HG03175 (cell line): Measurements from ENCODE around the gene AKNA.
A peak's percentile ranks its signal among the peaks of the same experiment; 100 is the strongest.
"Not testable (repeated sequence)": the region's sequence is repeated elsewhere in the genome, so short reads cannot be mapped to it uniquely, and the experiment has no call there.

Source experiments
- ATAC-seq: cut with Tn5 transposase; IDR thresholded peaks from one replicate; pipeline ENCODE4 v1.9.1; 2021; ENCODE audit warnings: mild to moderate bottlenecking, moderate library complexity; ENCODE audit not compliant: unreplicated experiment

AKNA gene

GRCh38 chr9:114341991-114342390 is 45.8 kb downstream of the AKNA start:
- ATAC-seq, result no peak

GRCh38 chr9:114341152-114341830 is 46.5 kb downstream of the AKNA start:
- ATAC-seq, result no peak

- peak; percentile 70 for ATAC-seq
These were observed 48.5 kb downstream of the AKNA start for GRCh38 chr9:114339130-114339908.

- no peak for ATAC-seq
These were observed 49.6 kb downstream of the AKNA start for GRCh38 chr9:114338187-114338586.

- no peak for ATAC-seq
These were observed 50.9 kb downstream of the AKNA start for GRCh38 chr9:114336699-114337395.

GRCh38 chr9:114336157-114336556 is 51.6 kb downstream of the AKNA start:
- ATAC-seq, result no peak

- no peak for ATAC-seq
These were observed 52.0 kb downstream of the AKNA start for GRCh38 chr9:114335745-114336144.

- no peak for ATAC-seq
These were observed 53.3 kb downstream of the AKNA start for GRCh38 chr9:114334490-114334889.

GRCh38 chr9:114333718-114334117 is 54.1 kb downstream of the AKNA start:
- ATAC-seq, result not testable (repeated sequence)

- ATAC-seq, result not testable (repeated sequence)
These were observed 55.2 kb downstream of the AKNA start for GRCh38 chr9:114332474-114333040.

GRCh38 chr9:114331229-114332195 is 56.3 kb downstream of the AKNA start:
- not testable (repeated sequence) for ATAC-seq

GRCh38 chr9:114330636-114331035 is 57.1 kb downstream of the AKNA start:
- no peak for ATAC-seq

- ATAC-seq, result not testable (repeated sequence)
These were observed 58.2 kb downstream of the AKNA start, which contains the start of gene ORM2 for GRCh38 chr9:114329625-114330022. Gene ORM2, plus strand, starts transcription at chr9:114329869. Its CDS starts 36 bp downstream, at chr9:114329905.

GRCh38 chr9:114328937-114329624 is 58.7 kb downstream of the AKNA start:
- not testable (repeated sequence) for ATAC-seq

GRCh38 chr9:114328357-114328820 is 59.4 kb downstream of the AKNA start:
- ATAC-seq, result not testable (repeated sequence)

GRCh38 chr9:114327749-114328148 is 60.0 kb downstream of the AKNA start:
- ATAC-seq, result no peak

GRCh38 chr9:114325684-114326254 is 62.0 kb downstream of the AKNA start:
- ATAC-seq, result not testable (repeated sequence)

- ATAC-seq, result not testable (repeated sequence)
These were observed 62.8 kb downstream of the AKNA start for GRCh38 chr9:114324965-114325364.

- ATAC-seq, result no peak
These were observed 63.3 kb downstream of the AKNA start for GRCh38 chr9:114324492-114324891.
